ENCODE results near the gene ANO7. TPM values are rescaled to one million over a fixed set of nuclear protein-coding genes. Genes with fewer than 3 reads are reported as not detected.

The ANO7 gene
- total RNA-seq, 1 experiment from 2014 or later = 6.9 TPM

GRCh38 chr2:241244368-241244767, 55.9 kb downstream of the ANO7 start:
- no peaks in the 10 kb centered on the region for H3K4me1 ChIP-seq (ENCODE audit: control insufficient read depth, insufficient read depth, low read length)
- no peak for DNase-seq (ENCODE audit: low read depth, low spot score)
- no peak for ATAC-seq
- TF ChIP-seq TCF7L2 (IDR thresholded peaks at IDR 0.05; ENCODE audit: low read depth, low read length) (no peak), SIN3A (IDR thresholded peaks at IDR 0.05; ENCODE audit: borderline replicate concordance, insufficient read depth, low read depth, low read length) (no peak), CTCF (IDR thresholded peaks at IDR 0.05) (no peak), POLR2AphosphoS5 (IDR thresholded peaks at IDR 0.05; ENCODE audit: low read depth, low read length) (no peak), REST (IDR thresholded peaks at IDR 0.05; ENCODE audit: insufficient read depth in 1 of 2, low read depth in 2 of 2, low read length in 1 of 2) (no peak)
- BruUV-seq (replicated peaks) = no TSS peak
- ChIA-PET CTCF (no interaction called here), POLR2A (interaction anchor here (0.5 kb wide), 1 partner anchor 14 kb away, joined by 8 read pairs; no protein-coding TSS in a partner anchor)
- no peaks in the 10 kb centered on the region for H3K9me3 ChIP-seq (ENCODE audit: control insufficient read depth, insufficient read depth, low read depth, low read length)
- H3K36me3 ChIP-seq (ENCODE audit: control insufficient read depth, insufficient read depth, low read length) = peaks cover 51% of the 10 kb centered on the region
- intact Hi-C loops (cut with micrococcal nuclease; ENCODE audit: unreplicated experiment) = no loop called here
- no peak overlapping the region for H3K27ac ChIP-seq (ENCODE audit: low read length)
- in situ Hi-C loops (cut with HindIII; ENCODE audit: low pct_unique_long_range_greater_than_20kb, low sequenced_read_pairs) = no loop called here
- no peaks in the 10 kb centered on the region for H3K27me3 ChIP-seq (ENCODE audit: control insufficient read depth, insufficient read depth, low read length)
- H3K4me3 ChIP-seq (ENCODE audit: low read depth in 2 of 2, low read length in 2 of 2) = no peak overlapping the region

- ChIA-PET CTCF (no interaction called here), POLR2A (no interaction called here)
- ATAC-seq = no peak
- TF ChIP-seq SIN3A (IDR thresholded peaks at IDR 0.05; ENCODE audit: borderline replicate concordance, insufficient read depth, low read depth, low read length) = no peak
- no peak for TF ChIP-seq CTCF (IDR thresholded peaks at IDR 0.05)
- TF ChIP-seq POLR2AphosphoS5 (IDR thresholded peaks at IDR 0.05; ENCODE audit: low read depth, low read length) = no peak
- TF ChIP-seq REST (IDR thresholded peaks at IDR 0.05; ENCODE audit: insufficient read depth in 1 of 2, low read depth in 2 of 2, low read length in 1 of 2) = no peak
- no peak for TF ChIP-seq TCF7L2 (IDR thresholded peaks at IDR 0.05; ENCODE audit: low read depth, low read length)
- BruUV-seq (replicated peaks) = no TSS peak
- peaks cover 43% of the 10 kb centered on the region for H3K36me3 ChIP-seq (ENCODE audit: control insufficient read depth, insufficient read depth, low read length)
- intact Hi-C loops (cut with micrococcal nuclease; ENCODE audit: unreplicated experiment) (no loop called here), in situ Hi-C loops (cut with HindIII; ENCODE audit: low pct_unique_long_range_greater_than_20kb, low sequenced_read_pairs) (no loop called here)
- no peaks in the 10 kb centered on the region for H3K9me3 ChIP-seq (ENCODE audit: control insufficient read depth, insufficient read depth, low read depth, low read length)
- no peak overlapping the region for H3K27ac ChIP-seq (ENCODE audit: low read length)
- no peak overlapping the region for H3K4me3 ChIP-seq (ENCODE audit: low read depth in 2 of 2, low read length in 2 of 2)
- H3K4me1 ChIP-seq (ENCODE audit: control insufficient read depth, insufficient read depth, low read length) = no peaks in the 10 kb centered on the region
- no peaks in the 10 kb centered on the region for H3K27me3 ChIP-seq (ENCODE audit: control insufficient read depth, insufficient read depth, low read length)
- no peak for DNase-seq (ENCODE audit: low read depth, low spot score)
These were observed 59.8 kb downstream of the ANO7 start for GRCh38 chr2:241248289-241248688.
